Subcutaneous adipose tissue (tissue), 4 donors: Measurements from ENCODE around the gene GPSM1. TPM values are rescaled to one million over a fixed set of nuclear protein-coding genes. Genes with fewer than 3 reads are reported as not detected.

Experiments
- total RNA-seq, 4 donors: library from RNA; depleted of rRNA; stranded (reverse); fragments of >200 nt; gene quantifications; one replicate each; pipeline ENCODE4 v1.1.0, GENCODE V29; 2016
- TF ChIP-seq, protein P1 (sequence below): fragments of 450-650 bp; IDR thresholded peaks from one replicate; pipeline ENCODE4 v1.5.1; 2016; ENCODE audit warnings: low read depth, mild to moderate bottlenecking, control low read depth, antibody characterized with exemption, moderate library complexity

The GPSM1 gene
- total RNA-seq, 4 donors from 2014 or later, result 2.1 to 5.8 (median 4.1) TPM

DNA sequence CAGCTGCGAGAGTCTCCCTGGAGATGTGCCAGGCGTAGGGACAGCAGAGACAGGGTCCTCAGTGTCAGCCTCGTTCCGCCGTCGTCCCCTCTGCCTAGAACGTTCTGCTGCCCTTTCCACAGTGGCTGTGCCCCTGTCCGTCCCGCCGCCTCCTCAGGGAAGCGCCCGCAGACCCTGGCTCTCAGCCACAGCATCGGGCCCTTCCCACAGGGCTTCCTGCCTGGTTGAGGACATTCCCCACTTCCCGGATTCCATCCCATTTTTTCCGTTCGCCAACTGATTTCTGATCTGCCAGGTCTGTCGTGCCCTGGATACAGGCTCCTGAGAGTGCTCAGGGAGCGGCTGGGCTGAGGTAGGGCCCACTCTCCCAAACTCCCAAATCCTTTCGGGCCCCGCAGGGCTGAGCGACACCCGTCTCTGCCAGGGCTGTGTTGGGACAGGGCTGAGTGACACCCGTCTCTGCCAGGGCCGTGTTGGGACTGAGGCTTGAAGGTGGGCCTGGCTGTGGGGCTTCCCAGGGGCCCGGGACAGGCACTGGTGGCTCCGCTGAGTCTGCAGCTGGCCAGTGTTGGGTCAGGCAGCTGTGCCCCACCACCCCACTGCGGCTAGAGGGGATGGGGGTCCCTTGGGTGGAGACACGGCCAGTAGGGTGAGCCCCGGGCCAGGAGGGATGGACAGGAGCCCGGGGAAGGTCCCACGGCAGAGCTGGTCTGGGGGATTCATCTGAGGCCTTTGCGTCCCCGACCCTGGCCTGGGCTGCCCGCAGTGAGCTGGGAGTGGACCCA, 20.3 kb downstream of the GPSM1 start:
- TF ChIP-seq, protein P1, sequence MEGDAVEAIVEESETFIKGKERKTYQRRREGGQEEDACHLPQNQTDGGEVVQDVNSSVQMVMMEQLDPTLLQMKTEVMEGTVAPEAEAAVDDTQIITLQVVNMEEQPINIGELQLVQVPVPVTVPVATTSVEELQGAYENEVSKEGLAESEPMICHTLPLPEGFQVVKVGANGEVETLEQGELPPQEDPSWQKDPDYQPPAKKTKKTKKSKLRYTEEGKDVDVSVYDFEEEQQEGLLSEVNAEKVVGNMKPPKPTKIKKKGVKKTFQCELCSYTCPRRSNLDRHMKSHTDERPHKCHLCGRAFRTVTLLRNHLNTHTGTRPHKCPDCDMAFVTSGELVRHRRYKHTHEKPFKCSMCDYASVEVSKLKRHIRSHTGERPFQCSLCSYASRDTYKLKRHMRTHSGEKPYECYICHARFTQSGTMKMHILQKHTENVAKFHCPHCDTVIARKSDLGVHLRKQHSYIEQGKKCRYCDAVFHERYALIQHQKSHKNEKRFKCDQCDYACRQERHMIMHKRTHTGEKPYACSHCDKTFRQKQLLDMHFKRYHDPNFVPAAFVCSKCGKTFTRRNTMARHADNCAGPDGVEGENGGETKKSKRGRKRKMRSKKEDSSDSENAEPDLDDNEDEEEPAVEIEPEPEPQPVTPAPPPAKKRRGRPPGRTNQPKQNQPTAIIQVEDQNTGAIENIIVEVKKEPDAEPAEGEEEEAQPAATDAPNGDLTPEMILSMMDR, result no peak

DNA sequence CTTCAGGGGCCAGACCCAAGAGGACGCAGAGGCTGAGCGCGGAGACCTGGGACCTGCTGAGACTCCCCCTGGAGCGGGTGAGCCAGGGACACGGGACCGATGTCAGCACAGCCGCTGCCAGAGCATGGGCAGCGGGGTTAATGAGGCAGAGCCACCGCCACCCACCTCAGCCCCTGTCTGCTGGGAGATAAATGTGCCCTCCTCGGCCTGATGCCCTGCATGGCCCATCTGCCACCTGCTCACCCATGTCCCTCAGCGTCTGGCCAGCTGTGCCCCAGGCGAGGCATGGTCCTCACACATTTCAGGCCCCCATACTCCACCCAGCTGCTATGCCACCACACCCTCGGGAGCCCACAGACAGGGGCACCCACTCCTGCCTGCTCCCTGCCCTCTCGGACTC, 21.4 kb downstream of the GPSM1 start:
- TF ChIP-seq, protein P1, result no peak

DNA sequence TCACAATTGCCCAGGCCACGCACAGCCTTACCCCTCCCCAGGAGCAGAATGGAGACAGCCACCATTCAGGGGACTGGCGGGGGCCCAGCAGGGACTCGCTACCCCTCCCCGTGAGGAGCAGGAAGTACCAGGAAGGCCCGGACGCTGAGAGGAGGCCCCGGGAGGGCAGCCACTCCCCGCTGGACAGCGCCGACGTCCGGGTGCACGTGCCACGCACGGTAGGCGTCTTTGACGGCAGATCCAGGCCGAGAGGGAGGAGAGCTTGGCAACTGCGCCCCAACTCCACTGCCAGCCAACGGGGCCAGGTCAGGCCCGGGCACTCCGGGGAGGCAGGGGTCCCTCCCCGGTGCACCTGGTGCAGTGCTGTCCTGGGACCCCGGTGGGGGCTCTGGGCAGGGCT, 22.2 kb downstream of the GPSM1 start:
- TF ChIP-seq, protein P1, result no peak

DNA sequence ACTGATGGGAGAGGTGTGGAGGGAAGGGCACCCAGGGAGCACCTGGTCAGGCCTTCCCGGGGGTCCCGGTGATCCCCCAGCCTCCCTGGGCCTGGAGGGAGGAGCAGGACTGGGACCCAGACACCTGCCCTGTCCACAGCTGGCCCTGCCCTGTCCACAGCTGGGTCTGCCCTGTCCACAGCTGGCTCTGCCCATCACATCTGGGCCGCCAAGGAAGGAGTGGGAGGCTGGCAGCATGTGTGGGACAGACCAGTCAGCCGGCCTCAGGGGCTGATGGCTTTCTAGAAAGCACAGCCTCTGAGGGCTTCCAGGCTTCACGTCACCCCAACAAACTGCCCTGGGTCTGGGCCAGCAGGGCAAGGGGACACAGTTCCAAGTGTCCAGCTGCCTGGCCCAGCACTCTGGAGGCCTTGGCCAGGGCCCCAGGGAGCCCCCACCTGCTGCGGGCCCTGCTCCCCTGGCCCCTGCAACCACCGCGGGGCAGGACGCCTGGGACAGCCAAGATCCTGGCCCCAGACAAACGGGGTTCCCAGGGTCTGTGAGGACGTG, 24.0 kb downstream of the GPSM1 start:
- TF ChIP-seq, protein P1, result no peak

DNA sequence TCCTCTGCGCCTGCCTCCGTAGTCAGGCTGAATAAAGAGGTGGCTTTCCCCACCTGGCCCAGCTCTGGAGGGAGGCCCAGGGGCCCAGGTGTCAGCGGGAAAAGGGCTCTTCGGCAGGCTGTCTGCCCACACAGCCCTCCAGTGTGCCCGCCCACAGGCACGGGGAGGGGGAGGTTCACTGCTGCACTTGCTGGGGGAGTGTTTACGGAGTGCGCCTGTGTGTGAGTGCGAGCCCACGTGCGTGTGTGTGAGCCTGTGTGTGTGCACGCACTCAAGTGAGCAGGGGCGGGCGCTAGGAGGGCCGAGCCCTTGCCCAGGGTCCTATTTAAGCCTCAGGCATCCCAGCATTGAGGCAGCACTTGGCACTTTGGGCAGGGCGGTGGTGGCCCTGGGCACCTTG, 25.3 kb downstream of the GPSM1 start:
- TF ChIP-seq, protein P1, result no peak

DNA sequence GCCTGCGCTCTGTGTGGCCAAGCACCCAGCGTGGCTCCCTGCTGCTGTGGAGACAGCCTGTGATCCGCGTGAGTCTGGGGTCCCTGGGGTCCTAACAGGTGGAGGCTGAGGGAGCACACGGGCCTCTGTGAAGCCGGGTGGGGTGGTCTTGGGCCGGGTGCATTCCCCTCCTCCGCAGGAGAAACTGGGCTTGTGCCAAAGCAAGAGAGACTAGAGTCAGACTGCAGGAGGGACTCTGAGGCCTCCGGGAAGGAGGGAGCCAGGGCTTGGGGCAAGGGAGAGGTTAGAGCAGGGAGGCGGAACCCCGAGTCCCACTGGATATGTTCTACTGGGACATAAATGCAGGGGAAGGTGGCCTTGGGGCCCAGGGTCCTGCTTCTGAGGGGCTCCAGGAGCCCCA, 25.7 kb downstream of the GPSM1 start:
- TF ChIP-seq, protein P1, result no peak

DNA sequence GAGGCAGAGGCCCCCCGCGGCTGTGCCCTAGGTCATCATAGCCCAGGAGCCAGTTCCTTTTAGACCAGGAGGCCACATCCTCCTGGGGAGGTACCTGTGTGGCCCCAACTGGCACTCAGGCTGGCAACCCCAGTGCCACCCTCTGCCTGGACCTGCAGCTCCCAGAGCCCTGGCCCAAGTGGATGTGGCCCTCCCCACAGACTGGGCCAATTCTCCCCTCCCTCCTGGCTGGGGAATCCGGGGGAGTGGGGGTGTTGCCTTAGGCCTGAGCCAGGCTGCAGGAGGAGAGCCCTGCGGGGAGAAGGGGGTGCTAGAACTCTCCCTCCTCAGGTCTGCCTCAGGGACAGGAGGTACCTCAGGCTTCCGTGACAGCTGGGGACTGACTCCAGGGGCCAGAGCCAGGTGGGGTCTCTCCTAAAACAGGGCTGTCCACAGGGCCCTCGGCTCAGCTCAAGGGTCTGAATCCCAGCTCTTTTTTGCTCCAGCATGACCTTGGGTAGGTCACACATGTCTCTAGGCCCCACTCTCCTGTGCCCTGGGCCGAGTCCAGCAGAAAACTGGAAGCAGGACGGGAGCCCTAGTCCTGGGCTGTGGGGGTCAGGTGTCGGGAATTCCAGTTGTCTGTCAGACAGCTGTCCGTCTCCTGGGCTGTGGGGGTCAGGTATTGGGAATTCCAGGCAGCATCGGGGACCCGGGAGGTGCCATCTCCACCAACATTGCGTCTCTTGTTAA, 26.6 kb downstream of the GPSM1 start:
- TF ChIP-seq, protein P1, result no peak
